SK-N-SH (cell line): ENCODE measurements around the gene MAP3K4.

Experiments used
- CHD2 ChIP-seq: fragments of 150-350 bp; IDR thresholded peaks from 2 replicates; pipeline ENCODE4 v1.6.1; 2018; ENCODE audit warnings: low read length; ENCODE audit not compliant: partially characterized antibody
- CTCF ChIP-seq: fragments of 200-600 bp; sonication (generic); IDR thresholded peaks from 2 replicates; pipeline ENCODE4 v1.6.1; 2017; ENCODE audit warnings: antibody characterized with exemption, mild to moderate bottlenecking, moderate library complexity
- ELF1 ChIP-seq: IDR thresholded peaks from 2 replicates; pipeline ENCODE4 v1.4.0; 2012
- EZH2phosphoT487 ChIP-seq: fragments of 200-600 bp; sonication (generic); IDR thresholded peaks from 2 replicates; pipeline ENCODE4 v1.6.1; 2017; ENCODE audit warnings: low read depth, mixed run types, mild to moderate bottlenecking, antibody characterized with exemption, moderate library complexity, borderline replicate concordance
- FOSL2 ChIP-seq: IDR thresholded peaks from 2 replicates; pipeline ENCODE4 v1.4.0; 2012; ENCODE audit warnings: low read depth, mild to moderate bottlenecking, moderate library complexity, borderline replicate concordance
- FOXJ3 ChIP-seq: sonication (generic); formaldehyde crosslinking; IDR thresholded peaks from 2 replicates; pipeline ENCODE4 v1.5.1; 2020; ENCODE audit warnings: mild to moderate bottlenecking, missing genetic modification reagents
- GABPA ChIP-seq: IDR thresholded peaks from 2 replicates; pipeline ENCODE4 v1.4.0; 2012; ENCODE audit warnings: low read depth, mild to moderate bottlenecking
- NFIC ChIP-seq: IDR thresholded peaks from 2 replicates; pipeline ENCODE4 v1.4.0; 2012; ENCODE audit warnings: borderline replicate concordance
- POLR2AphosphoS5 ChIP-seq: IDR thresholded peaks from 2 replicates; pipeline ENCODE4 v1.6.1; 2012; ENCODE audit warnings: low read depth, low read length
- RFX5 ChIP-seq: IDR thresholded peaks from 2 replicates; pipeline ENCODE4 v1.6.1; 2012; ENCODE audit warnings: mild to moderate bottlenecking, improper control_type of control experiment, low read length
- YY1 ChIP-seq: IDR thresholded peaks from 2 replicates; pipeline ENCODE4 v1.4.0; 2012; ENCODE audit warnings: low read depth, mild to moderate bottlenecking

DNA sequence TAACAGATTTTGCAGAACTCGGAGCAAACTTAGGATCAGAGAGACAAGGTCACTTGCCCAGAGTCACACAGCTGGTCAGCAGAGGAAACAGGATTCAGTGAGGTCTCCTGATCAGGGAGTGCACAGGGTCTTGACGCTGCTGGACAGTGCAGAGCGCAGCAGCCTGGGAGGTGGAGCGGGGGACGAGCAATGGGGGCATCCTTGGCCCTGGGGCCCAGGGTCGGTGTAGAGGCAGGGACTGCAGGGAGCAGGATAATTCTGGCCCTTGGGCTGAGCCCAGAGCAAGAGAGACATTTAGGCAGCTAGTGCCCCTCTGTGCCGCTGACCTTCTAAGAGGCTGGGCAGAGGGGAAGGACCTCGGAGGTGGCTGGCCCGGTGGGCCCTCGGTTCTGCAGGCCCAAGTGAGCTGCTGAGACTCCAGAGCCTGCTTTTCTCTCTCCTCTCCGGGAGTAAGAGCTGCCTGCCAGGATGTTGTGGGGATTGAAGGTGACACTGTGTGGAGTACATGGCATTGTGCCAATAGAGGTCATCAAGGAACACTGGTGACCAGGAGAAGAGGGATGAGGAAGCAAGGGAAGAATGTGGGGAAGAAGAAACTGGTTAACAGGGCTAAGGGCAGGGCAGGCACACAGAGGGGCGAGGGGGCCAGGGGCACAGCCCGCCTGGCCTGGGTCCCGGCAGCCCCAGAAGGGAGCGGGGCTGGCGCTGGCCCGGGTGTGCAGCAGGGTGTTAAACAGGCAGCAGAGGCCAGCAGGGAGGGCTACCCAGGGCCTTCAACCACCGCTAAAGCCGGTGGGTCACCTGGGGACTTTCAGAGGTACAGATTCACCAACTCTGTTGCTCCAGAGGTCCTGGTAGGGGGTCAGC, 160.3 kb downstream of the MAP3K4 start:
- TF ChIP-seq RFX5 (no peak), GABPA (no peak), YY1 (no peak), CTCF (no peak), ELF1 (no peak), EZH2phosphoT487 (no peak), FOXJ3 (CRISPR knock-in tag) (no peak), NFIC (no peak), POLR2AphosphoS5 (no peak), FOSL2 (no peak), CHD2 (no peak)
